Stimulated activated CD8-positive, alpha-beta memory T cell treated with anti-CD3 and anti-CD28 coated beads, Interleukin-4, amount 100 ng/mL, for 24 hours (primary cell): ENCODE measurements around the gene NFS1.
"Not testable (repeated sequence)": the region's sequence is repeated elsewhere in the genome, so short reads cannot be mapped to it uniquely, and the experiment has no call there.

Experiments
- DNase-seq: peaks from one replicate; pipeline ENCODE4 v3.0.0-alpha.2; 2020; ENCODE audit warnings: low read depth

The NFS1 gene

GRCh38 chr20:35708502-35708901 is 9.3 kb upstream of the NFS1 start:
- no peak for DNase-seq

GRCh38 chr20:35706591-35707529 is 7.7 kb upstream of the NFS1 start:
- not testable (repeated sequence) for DNase-seq

- DNase-seq: not testable (repeated sequence)
Measured at GRCh38 chr20:35705894-35706293, 6.7 kb upstream of the NFS1 start.

- DNase-seq: no peak
Measured at GRCh38 chr20:35704514-35705261, 5.5 kb upstream of the NFS1 start.

- no peak for DNase-seq
Measured at GRCh38 chr20:35702824-35703695, 3.9 kb upstream of the NFS1 start.

- no peak for DNase-seq
Measured at GRCh38 chr20:35702051-35702823, 3.1 kb upstream of the NFS1 start.

- no peak for DNase-seq
Measured at GRCh38 chr20:35700625-35701148, 1.5 kb upstream of the NFS1 start.

GRCh38 chr20:35699957-35700624 is 939 bp upstream of the NFS1 start:
- no peak for DNase-seq

- no peak for DNase-seq
Measured at GRCh38 chr20:35698298-35699126, 640 bp downstream of the NFS1 start.

- no peak for DNase-seq
Measured at GRCh38 chr20:35697696-35698297, 1.4 kb downstream of the NFS1 start.

- no peak for DNase-seq
Measured at GRCh38 chr20:35695978-35696377, 3.2 kb downstream of the NFS1 start.

- DNase-seq: no peak
Measured at GRCh38 chr20:35695245-35695749, 3.9 kb downstream of the NFS1 start.

GRCh38 chr20:35690265-35690664 is 8.9 kb downstream of the NFS1 start:
- no peak for DNase-seq

- not testable (repeated sequence) for DNase-seq
Measured at GRCh38 chr20:35686872-35687271, 12.3 kb downstream of the NFS1 start.

- DNase-seq: not testable (repeated sequence)
Measured at GRCh38 chr20:35685368-35685767, 13.8 kb downstream of the NFS1 start.

- no peak for DNase-seq
Measured at GRCh38 chr20:35681960-35682359, 17.2 kb downstream of the NFS1 start.

GRCh38 chr20:35680452-35681183 is 18.5 kb downstream of the NFS1 start:
- no peak for DNase-seq

GRCh38 chr20:35674921-35675320 is 24.2 kb downstream of the NFS1 start:
- no peak for DNase-seq
